HT1080 (cell line): ENCODE measurements around the gene ARHGEF11. TPM values are rescaled to one million over a fixed set of nuclear protein-coding genes. Genes with fewer than 3 reads are reported as not detected.
A peak's percentile ranks its signal among the peaks of the same experiment; 100 is the strongest.

Experiments used
- DNase-seq: peaks from one replicate; pipeline ENCODE4 v3.0.0-alpha.2; 2015; ENCODE audit warnings: low read depth
- total RNA-seq: library from RNA; depleted of rRNA; stranded (reverse); fragments of >200 nt; shearing (Covaris generic); gene quantifications from 2 replicates; pipeline ENCODE4 v1.2.3, GENCODE V29; 2014

The ARHGEF11 gene
- total RNA-seq, 1 experiment from 2014 or later: 17.7 TPM

- DNase-seq: no peak
Measured at GRCh38 chr1:157001304-157001703, 44.2 kb downstream of the ARHGEF11 start.

DNA sequence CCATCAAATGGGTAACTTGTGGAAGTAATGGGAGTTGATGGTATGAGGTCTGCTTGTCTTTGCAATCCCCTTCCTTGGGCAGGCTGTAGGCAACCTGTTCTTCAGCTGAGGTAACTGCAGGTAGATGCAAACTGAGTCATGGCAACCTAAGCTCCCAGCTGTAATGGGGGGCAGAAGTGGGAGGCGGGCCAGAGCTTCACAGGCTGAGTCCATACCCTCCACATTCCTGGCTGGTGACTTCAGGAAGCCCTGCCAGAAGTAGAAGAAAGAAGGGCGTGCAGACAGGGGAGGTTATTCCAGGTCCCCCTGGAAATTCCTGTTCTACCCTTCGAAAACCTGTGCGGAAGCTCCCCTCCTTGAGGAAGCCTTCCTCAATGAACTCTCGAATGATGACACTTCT is 44.9 kb downstream of the ARHGEF11 start:
- DNase-seq: peak; percentile 47

DNA sequence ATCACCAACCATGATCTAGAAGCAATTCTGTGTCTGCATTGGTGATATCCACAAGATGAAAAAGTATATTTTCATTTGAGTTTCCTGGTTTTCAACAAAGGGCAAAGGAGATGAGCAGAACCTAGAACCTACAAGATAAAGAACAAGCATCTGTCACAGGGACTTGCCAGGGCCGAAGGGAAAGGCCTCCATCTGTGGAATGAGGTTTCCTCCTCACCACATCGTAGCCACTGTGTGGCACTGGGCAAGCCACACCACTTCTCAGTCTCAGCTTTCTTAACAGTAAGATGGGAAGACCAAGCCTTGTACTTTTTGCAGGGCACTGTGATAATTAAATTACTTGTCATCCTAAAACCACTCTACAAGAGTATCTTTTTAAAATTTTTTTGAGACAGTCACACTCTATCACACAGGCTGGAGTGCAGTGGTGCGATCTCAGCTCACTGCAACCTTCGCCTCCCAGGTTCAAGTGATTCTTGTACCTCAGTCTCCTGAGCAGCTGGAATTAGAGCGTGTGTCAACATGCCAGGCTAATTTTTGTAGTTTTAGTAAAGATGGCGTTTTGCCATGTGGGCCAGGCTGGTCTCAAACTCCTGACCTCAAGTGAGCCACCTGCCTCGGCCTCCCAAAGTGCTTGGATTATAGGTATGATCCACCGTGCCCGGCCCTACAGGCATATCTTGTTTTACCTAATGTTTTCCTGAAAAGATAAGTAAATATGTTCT is 45.8 kb downstream of the ARHGEF11 start:
- DNase-seq: no peak

GRCh38 chr1:156998840-156999500 is 46.6 kb downstream of the ARHGEF11 start:
- no peak for DNase-seq

GRCh38 chr1:156998301-156998700 is 47.2 kb downstream of the ARHGEF11 start:
- no peak for DNase-seq

DNA sequence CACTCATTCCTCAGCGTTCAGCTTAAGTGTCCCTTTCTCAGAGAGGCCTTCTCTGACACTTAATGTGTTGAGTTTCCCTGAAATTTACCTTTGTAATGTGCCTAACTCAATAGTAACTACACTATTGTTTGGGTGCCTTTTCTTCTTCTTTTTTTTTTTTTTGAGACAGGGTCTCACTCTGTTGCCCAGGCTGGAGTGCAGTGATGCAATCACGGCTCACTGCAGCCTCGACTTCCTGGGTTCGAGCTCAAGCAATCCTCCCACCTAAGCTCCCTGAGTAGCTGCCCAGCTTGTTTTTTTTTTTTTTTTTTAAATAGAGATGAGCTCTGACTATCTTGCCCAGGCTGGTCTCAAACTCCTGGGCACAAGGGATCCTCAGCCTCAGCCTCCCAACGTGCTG is 50.1 kb downstream of the ARHGEF11 start:
- no peak for DNase-seq

DNA sequence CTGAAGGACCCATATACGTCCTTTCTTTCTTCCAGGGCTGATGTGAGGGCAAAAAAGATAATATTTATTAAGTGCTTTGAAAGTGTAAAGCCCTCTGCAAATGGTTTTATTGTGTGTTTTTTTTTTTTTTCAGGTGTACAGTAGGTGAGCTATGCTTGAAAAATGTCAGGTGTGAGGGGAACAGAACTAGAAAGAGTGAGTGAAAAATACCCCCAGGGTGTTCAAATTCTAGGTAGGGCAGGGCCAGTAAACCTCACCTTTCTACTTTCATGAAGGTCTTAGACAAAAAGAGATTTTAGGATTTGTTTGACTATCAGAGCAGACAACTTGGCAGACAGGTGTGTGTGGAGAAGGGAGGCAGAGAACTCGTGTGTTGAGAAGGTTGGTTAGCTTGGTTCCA is 51.3 kb downstream of the ARHGEF11 start:
- DNase-seq: no peak

- DNase-seq: no peak
Measured at GRCh38 chr1:156993426-156994147, 52.0 kb downstream of the ARHGEF11 start.

DNA sequence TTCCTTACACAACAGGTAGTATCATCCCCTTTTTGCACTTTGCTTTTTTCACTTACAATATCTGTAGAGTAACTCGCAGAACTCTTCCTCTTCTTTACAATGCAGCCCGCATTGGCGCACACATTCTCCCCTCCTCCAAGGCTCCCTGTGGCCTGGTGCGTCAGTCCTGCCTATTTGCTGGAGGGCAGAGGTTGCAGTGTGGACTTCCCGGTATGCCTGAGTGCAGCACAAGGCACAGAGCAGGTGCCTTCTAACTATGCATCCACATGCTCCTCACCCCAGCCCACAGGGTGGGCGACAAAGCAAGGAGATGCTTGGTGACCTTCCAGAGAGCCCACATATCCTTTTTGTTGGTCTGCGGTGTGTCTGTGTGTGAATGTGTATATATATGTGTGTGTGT is 53.3 kb downstream of the ARHGEF11 start:
- no peak for DNase-seq

GRCh38 chr1:156987715-156988114 is 57.8 kb downstream of the ARHGEF11 start:
- DNase-seq: no peak

GRCh38 chr1:156980551-156980950 is 65.0 kb downstream of the ARHGEF11 start:
- no peak for DNase-seq

DNA sequence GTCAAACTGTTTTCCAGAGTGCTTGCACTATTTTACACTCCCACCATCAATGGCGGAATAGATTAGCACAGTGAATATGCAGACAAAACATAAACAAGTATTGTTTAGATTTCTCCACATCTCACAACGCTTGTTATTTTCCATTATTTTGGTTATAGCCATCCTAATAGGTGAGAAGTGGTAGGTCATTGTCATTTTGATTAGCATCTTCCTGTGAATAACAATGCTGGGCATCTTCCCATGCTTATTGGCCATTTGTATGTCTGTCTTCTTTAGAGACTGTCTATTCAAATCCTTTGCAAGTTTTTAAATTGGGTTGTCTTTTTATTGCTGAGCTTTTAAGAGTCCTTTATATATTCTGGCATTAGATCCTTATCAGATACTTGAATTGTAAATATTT is 70.5 kb downstream of the ARHGEF11 start:
- DNase-seq: no peak

GRCh38 chr1:156973417-156973816 is 72.1 kb downstream of the ARHGEF11 start:
- DNase-seq: no peak

DNA sequence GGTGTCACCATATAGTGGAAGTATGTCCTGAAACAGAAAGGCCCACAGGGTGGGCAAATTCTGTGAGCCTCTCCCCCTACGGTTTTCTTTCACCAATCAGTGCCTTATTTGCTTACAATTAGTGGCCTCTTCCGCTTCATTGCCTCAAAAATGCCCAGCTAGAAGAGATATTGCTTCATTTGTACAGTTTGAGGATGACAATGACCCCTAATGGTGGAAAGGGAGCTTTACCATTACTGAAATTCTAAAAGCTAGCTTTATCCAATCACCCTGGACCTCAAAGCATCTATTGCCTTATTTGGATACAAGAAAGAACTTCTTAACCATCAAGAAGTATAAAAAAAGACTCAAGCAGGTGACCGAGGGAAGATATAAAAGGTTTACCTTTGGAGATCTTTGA is 75.5 kb downstream of the ARHGEF11 start:
- no peak for DNase-seq

- no peak for DNase-seq
Measured at GRCh38 chr1:156969496-156969895, 76.0 kb downstream of the ARHGEF11 start.

DNA sequence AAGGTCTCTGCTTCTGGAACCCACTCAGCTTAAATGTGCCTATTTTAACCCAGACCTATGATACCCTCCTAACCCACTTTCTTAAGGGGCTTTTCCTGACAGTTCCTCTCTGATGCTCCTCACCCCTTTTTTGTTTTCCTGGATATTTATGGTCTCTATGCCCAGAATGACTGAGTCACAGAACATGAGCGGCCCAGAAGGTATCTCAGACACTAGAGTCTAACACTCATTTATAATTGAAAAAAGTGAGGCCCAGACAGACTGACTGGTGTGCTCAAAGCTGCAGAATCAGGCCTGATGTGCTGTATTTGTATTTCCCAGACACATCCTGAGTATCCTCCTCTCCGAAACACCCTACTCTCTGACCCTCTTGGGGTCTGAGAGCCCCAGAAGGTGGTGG is 81.1 kb downstream of the ARHGEF11 start:
- DNase-seq: no peak

DNA sequence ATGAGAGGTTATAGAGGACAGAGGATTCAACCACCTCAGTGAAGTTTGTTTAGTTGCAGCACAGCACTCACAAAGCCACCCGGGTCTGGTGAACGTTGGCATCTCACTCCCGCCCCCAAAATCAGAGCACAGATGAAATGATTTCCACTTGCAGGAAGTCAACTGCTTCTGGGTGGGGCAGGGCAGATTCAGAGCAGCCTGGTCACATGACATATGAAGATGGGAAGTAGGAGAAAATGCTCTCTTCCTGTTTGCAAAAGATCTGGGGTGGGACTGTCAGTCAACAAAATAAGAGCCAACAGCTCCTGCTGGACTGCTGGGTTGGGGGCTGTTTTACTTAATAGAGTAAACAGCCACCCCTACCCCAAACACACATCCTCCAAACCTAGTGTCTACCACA is 81.9 kb downstream of the ARHGEF11 start:
- no peak for DNase-seq

- DNase-seq: peak; percentile 44
Measured at GRCh38 chr1:156961709-156962108, 83.8 kb downstream of the ARHGEF11 start.

GRCh38 chr1:156959925-156960324 is 85.6 kb downstream of the ARHGEF11 start:
- no peak for DNase-seq

DNA sequence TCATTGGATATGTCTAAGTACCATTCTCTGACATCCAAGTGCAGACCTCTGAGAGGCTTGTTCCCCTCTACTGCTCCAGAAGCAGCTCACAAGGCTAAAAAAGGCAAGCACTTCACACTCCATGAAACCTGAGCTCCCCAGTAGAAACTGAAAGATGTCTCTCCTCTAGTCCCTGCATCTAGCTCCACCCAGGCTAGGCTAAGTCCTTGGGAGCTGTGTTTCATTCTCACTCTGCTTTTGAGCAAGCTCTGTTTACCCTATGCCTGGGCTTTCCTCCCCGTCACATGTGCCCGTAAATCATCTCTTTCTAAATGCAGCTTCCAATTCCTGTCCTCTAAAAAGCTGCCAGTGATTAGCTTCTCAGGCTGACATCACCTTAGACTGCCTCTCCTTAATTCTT is 86.1 kb downstream of the ARHGEF11 start:
- DNase-seq: no peak

DNA sequence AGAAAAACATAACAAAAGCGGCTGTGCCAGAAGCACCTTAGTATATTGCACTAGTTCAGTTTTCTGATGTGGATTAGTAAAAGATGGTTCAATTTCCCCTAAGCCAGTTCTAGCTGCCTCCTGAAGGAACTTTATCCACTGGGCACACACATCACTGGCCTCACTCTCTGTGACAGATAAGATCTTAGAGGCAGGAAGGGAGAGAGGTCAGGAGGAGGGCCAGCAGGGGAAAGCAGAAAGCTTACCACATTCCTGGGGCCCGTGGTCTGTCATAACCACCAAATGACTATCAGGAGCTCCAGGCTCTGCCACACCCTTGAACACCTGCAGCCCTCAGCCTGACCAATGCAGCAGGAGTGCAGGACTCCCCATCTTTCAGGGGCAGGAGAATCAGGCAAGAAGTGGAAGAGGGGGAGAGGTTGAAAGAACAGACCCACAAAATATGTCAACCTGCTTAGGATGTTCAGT is 87.3 kb downstream of the ARHGEF11 start:
- DNase-seq: peak; percentile 21

DNA sequence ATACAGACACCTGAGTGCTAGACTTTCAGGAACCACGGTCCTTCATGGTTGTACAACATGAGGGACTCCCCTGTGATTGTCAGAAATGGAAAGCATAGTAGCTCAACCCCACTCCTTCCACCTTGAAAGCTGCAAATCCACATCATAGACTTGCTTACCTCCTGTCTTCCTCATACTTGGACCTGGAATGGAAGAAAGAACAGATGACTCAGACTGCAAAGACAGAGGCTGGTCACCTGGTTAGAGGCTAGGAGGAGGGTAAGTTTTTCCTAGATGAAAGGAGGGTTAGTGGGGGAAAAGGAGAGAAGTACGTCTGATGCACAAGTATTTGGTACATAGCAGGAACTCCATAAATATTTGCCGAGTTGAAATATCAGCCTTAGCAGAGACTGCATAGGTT is 87.9 kb downstream of the ARHGEF11 start:
- no peak for DNase-seq
